ENCODE results near the gene ACTR2. TPM values are rescaled to one million over a fixed set of nuclear protein-coding genes. Genes with fewer than 3 reads are reported as not detected.

ACTR2 gene
- total RNA-seq, 1 donor from 2014 or later, result 218 TPM

DNA sequence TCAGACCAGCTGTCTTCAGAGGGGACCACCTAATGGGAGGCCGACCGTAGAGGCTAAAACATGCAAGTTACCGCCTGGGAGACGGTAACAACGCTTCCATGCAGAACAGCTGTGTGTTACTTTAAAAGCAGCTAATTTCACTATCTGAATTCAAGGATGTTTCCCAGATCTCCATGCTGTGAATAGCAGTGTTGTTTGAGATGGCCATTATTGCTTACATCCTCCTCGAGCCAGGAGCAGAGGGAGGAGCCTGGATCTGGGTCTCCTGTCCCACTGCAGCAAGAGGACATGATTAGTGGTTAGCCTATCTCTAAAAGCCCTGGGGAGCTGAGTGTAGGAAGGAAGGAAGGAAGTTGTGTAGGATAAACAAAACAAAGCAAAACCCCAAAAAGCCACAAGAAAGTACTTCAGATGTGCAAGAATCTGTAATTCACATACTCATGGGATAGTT, 50.9 kb downstream of the ACTR2 start:
- no peak for DNase-seq (ENCODE audit: low spot score)

DNA sequence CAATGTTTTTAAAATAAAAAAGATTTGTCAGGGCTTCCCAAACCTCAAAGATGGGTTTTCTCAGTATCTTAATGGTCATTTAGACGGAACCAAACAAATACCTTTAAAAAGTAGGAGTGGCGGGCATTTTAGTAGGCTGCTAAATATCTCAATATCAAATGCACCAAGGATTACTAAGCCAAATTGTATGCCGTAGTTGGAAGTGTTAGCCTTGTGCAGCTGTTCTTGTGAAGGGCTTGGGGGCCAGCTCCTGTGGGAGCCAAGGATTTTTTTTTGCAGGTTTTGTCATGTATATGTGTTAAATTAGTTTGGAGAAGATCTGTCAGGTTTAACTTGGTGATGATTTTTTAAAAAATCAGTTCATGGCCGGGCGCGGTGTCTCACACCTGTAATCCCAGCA, 52.1 kb downstream of the ACTR2 start:
- no peak for DNase-seq (ENCODE audit: low spot score)

DNA sequence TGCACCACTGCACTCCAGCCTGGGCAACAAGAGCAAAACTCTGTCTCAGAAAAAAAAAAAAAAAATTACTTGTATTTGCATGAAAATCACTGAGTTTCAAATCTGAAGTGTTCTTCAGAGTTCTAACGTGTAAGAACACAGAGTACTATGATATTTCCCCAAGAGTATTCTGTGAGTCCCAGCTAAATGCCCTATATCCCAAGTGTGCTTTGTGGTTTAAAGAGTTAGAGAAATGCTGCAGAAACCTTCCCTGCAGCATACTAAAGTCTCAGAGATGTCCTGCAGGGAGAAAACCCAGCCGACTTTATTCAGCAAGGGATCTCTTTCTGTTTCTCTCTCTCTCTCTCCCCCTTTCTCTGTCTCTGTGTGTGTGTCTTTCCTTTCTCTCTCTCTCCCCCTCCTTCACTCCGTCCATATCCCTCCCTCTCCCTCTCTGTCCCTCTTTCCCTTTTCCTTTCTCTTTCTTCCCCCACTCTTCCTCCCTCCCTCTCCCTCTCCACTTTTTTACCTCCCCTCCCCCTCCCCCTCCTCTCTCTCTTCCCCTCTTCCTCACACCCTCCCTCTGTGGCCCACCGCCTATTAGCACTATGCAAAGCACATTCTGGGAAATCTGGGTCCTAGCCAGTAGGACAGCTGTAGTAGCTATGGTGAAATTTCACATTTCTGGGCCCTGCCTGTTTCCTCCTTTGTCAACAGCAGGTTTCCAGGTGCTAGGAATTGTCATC, 54.2 kb downstream of the ACTR2 start:
- DNase-seq (ENCODE audit: low spot score), result no peak

DNA sequence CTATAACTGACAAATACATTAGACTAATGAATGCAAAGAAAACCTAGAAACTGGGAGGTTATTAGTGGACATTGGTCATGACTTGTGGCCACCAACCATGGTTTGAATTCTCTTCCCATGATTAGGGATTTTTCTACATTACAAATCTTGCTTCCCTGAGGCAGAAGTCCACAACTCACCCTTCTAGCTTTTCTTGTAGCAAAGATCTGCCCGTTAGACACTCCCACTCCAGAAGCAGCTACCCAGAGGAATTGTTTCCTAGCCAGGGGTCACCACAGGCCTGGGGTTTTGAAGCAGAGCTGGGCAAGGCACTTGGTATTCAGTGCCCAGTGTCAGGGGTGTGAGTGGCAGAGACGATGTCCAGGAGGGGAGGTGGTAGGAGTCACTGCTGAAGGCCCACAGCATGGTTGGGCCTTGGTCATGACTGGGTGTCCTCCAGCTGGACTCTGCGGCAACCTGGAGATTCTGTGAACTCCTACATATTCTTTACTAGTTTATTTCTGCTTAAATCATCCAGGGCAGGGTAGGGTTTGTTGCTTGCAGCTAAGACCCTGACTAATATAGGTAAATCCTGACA, 54.9 kb downstream of the ACTR2 start:
- no peak for DNase-seq (ENCODE audit: low spot score)

DNA sequence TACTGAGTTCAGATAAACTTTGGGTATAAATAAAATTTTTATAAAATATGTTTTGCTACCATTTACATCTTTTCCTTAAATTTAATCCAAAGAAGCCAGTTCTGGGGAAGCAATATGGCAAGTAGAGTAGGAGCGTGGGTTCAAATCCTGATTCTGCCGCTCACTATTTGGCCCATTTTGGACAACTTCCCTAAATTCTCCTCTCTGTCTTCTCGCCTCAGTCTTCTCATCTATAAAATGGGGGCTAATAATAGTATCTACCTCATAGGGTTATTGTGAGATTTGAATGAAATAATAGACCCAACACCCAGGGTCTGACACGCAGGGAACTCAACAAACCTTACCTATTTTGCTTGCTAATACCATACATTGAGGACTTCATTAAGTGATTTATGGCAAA, 59.7 kb downstream of the ACTR2 start:
- DNase-seq (ENCODE audit: low spot score), result no peak

DNA sequence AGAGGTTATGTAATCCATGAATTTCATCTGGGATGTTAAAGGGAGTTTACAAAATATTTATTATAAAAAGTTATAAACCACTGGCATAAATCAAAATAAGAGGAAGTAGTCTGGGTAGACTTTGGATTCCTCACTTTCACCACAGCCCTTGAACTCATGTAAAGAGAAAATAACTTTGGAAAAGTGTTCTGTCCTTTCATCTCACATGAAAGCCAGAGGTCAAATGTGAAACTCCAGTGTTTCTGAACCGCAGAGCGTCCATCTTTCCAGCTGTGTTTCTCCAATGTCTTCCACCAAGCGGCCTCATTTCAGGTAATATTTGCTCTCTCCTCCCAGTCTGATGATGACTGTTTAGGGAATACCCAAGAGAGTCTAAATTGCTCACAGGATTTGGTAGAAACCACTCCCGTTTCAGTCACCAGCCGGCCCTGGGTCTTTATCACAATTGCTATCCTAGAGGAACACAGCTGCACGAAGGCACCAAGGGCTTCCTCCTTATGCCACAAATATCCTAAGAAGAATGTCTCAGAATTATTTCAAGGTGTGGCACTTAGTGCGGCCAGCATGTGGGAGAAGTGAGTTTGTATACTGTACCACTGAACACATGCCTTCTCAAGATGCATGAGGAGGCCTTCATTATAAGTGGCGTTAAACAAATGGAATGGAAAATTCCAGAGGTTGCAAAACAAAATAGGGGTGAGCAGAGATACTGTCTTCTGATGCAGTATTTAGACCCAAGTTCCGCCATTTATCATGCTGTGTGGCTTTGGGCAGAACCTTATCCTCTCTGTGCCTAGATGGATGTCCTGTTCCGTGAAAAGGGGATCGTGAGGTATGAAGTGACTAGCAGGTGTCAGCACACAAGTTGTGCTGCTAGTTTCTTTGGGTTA, 63.8 kb downstream of the ACTR2 start:
- DNase-seq (ENCODE audit: low spot score), result no peak

DNA sequence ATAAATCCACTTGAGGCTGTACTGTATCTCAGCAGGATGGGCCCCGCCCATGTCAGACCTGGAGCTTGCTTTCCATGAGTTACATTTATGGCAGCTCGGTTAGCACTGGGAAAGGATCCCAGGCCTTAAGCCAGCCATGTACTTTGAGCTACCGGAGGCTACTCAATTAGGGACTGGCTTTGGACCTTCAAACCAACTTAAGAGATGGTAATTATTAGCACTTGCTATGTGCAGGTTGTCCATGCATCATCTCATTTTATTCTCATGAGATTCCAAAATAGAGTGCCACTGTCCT, 64.4 kb downstream of the ACTR2 start:
- DNase-seq (ENCODE audit: low spot score), result no peak

DNA sequence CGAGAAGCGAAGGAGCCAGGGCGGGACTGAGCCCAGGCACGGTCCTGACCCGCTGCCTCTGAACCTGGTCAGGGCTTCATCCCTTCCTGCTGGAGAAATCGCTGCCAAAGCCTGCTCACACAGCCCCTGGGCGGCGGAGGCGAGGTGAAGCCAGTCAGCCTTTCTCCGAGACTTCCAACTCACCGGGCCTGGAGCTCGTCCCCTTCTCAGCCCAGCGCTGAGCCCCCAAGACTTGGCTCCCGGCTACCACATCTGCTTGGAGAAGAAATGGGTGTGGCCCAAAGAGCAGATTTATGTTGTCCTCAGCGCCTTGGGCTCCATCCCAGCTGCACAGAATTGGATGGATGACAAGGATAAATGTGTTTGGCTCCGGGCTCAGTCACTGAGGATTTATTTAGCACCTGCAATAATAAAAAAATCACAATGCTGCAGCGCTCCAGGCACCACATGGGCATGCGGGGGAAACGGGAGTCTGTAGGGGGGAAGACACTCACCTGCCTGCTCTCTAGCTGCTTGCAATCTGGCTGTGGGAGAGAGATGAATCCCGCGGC, 64.9 kb downstream of the ACTR2 start:
- DNase-seq (ENCODE audit: low spot score), result no peak

DNA sequence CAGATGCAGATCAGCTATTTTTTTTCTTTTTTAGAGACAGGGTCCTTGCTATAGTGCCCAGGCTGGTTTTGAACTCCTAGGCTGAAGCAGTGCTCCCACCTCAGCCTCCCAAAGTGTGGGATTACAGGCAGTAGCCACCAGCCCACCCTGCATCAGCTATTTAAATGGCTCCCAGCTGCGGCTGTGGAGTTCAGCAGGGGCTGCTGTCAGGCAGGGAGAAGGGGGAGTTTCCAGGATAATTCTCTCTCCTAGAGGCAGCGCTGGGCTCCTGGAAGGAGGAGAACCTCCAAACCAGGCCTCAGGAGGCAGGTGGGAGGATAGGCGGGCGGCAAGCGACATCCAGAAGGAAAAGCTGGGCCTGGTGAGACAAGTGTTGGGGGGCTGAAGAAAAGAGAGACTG, 65.7 kb downstream of the ACTR2 start:
- DNase-seq (ENCODE audit: low spot score), result no peak

DNA sequence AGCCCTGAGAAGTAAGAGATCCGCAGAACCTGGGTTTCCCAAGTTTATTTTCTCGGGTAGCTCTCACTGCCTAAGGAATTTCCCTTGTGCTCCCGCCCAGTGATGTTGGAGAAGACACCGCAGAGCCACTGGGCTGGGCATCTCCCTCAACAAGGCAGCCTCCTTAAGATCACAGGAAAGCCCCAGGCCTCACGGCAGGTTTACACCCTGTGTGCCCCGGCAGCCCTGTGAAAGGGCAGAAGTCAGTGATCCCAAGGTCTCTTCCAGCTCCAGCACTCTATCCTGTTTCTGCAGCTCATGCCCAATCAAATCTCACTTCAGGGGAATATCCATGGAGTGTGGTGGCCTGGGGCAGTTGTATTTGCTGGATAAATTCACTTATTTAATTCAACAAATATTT, 66.5 kb downstream of the ACTR2 start:
- no peak for DNase-seq (ENCODE audit: low spot score)

DNA sequence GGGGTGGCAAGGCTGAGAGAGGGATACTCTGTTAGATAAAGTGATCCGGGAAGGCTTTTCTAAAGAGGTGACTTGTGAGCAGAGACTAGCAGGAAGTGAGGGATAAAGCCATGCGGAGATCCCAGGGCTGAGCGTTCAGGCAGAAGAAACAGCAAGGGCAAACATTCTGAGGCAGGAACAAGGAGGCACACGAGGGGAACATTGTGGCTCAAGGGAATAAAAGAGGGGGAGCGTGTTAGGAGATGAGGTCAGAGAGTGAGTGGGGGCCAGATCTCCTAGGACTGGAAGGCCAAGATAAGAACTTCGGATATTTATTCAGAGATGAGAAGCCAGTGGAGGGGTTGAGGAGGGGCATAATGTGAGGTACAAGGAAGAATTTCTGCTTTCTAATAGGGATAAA, 67.1 kb downstream of the ACTR2 start:
- no peak for DNase-seq (ENCODE audit: low spot score)

DNA sequence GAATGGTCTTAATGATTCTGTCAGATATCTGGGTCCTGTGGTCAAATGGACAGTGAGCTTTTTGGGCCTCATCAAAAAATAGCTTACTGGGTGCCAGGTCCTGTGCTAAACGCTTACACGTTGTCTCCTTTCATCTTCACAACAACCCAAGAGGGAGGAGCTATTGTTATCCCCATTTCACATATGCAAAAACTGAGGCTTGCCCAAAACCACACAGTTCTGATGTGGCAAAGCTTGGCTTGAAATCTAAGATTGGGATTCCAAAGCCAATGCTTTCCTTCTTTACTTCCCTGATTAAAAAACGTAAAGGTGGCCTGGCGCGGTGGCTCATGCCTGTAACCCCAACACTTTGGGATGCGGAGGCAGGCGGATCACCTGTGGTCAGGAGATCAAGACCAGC, 69.3 kb downstream of the ACTR2 start:
- no peak for DNase-seq (ENCODE audit: low spot score)

DNA sequence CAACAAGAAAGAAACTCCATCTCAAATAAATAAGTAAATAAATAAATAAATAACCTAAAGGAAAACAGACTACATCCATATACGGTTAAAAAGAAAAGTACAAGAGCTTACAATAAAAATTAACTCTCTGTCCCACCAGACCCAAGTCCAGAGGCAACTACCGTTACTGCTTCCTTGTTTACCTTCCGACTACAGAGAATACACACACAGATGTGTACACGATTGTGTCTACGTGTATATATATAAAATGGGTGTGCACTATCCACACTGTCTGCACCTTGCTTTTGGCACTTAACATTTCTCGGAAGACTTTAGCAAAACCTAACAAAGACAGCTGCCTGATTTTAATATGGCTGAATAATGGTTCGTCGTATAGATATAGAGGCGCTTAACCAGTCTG, 69.9 kb downstream of the ACTR2 start:
- no peak for DNase-seq (ENCODE audit: low spot score)

DNA sequence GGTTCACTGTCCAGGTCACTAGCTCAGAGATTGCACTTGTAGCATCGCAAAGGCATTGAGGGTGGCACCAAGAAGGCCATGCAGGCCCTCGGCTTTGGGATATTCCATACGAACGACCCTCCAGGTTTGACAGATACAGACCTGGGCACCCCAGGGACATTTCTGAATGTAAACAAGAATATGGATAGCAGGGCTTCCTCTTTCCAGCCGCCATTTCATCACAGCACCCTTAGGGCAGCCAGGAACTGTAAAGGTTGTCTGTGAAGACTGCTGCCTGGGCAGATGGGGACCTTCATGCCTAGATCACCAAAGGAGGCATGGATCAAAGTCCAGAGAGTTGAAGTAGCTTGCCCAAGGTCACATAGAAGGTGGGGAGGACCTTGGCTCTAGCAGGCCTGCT, 70.5 kb downstream of the ACTR2 start:
- DNase-seq (ENCODE audit: low spot score), result no peak

DNA sequence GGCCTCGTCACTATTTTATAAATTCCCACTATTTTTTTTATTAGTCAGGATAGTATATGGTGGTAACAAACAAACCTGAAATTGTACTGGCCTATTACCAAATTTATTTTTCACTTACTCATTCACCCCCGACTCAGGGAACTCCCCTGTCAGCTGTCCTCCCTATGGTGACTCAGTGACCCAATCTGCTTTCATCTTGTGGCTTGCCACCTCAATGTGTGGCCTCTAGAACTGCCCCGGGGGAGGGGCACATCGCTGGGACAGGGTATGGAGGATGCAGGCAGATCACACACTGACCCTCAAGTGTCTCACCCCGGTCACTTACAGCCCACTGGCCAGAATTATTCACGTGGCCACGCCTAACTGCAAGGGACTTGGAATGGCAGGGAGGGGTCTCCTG, 71.6 kb downstream of the ACTR2 start:
- DNase-seq (ENCODE audit: low spot score), result no peak

DNA sequence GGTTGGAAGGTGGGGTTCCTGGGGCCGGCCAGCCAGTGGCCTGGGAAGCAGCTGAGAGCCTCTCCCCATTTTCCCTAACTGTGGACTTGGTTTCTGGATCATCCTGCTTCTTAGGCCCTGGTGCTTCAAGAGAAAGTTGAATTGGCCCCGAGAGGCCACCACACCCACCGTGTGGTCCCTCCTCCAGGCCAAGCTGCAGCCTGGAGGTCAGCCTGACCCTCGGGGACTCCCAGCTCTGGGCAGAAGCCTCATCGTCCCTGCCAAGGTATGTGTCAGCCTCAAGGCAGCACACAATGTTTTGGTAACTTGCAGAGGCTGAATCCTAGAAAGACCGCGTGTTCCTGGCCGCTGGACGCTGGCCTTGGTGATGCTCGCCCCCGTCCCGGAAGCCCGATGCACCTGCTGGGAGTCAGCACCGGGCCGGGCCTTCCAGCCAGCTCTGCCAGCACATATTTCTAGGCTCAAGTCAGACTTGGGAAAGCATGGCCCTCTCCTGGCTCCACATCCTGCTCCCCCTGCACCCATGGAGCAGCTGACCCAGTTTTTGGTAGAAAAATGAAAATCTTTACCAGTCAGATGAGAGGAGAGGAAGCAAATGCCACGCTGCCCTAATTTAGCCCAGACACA, 72.6 kb downstream of the ACTR2 start:
- peak; percentile 58 for DNase-seq (ENCODE audit: low spot score)

DNA sequence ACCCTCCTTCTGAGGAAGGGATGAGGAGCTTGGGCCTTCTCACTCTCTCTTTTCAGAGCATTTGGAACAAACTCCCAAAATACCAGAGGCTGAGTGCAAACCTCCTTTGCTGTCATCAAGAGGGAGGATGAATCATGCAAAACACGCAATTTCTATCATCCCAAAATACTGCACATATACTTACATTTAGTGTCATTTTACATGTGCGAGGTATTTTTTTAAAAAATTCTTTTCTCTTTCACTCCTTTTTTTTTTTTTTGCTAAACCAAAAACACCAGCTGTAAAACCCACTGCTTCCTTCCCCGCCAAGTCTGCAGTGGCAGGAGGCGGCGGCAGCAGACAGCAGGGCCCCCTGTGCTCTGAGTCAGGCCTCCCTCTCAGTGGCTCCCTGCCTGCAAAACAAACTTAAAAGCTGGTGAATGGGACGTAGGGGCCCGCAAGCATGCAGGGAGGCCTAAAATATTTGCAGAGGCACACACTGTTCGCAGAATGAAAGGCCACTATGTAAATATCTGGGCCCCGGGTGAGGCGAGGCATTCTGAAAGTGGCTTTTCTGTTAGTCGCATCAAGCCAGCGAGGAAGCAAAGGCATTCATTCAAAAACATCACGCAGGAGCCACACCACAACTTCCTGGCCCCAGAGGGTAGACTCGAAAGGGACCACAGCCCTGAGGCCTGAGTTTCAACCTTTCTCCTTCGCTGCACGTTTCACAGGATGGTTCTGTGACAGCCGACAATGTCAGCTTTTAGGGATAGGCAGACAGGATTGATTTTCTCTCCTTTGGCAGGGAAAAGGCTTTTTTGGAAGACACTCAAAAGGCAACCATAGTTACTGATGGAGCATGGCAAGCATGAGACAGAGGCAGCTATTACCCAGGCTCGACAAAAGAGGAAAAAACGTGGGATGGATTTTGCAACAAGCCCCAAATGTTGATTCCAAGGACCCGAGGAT, 73.4 kb downstream of the ACTR2 start:
- no peak for DNase-seq (ENCODE audit: low spot score)

DNA sequence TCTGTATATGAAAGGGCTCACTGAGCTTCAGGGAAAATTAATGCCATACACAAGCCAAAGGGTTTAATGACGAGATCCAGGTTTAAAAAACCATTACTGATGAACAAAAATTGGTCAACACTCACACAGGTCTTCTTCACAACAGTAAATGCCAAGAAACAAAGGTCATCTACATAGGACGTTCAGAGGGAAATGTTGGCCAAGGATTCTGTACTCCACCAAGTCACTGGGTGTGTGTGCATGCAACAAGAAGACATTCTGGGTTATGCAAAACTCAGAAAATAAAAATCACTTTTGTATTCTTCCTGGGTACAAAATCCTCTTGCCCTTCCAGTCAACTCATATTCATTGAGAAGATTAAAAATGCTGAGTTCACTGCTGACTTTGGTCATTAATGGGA, 78.3 kb downstream of the ACTR2 start:
- DNase-seq (ENCODE audit: low spot score), result no peak

DNA sequence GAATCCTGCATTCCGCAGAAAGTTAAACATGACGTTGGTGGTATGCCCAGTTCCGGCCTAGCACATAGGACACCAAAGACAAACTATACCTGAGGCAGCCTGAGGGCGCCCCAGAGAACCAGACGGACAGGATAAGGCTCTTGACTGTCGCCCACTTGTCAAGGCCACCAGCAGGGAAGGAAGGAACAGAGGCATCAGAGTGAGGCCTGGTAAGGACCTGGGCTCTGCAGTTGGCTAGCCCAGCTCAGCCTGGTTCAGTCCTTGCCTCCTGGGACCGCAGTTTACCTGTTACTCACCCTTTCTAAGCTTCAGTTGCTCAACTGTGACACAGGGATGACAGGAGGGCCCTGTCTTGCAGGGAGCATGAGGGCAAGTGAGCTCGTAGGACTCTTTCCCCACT, 82.1 kb downstream of the ACTR2 start:
- peak; percentile 55 for DNase-seq (ENCODE audit: low spot score)

DNA sequence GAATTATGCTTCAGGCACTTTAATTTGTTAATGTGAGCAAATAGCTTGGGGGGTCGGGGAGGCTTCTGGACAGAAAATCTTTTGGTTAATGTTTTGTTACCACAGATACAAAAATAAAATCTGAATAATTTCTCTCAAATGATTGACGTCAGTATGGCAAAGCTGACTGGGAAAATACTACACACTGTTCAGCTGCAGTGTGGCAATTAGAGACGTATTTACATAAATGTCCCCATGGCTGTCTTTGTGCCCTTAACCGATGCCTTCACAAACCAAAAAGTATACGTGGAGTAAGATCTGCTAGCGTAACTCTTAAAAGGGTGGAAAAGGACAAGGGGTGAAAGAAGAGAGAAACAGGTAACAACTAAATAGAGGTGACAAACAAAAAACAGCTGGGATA, 83.4 kb downstream of the ACTR2 start:
- no peak for DNase-seq (ENCODE audit: low spot score)

DNA sequence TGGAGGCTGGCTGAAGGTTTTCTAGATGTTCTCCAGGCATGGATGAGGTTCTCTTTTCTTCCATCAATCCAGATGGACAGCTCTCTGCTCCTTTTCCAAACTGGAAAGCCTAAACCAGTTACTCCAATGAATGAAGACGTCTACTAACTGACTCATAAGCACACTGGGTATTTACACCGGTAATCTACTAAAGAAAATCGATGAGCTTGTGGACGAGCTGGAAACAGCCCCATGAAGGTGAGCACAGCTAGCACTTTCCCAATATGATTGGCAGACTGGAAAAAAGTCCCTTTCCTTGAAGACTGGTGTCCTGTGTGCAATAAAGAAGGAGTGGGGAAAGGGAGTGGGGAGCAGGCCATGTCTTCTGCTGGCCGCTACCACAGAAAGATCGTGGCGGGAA, 84.0 kb downstream of the ACTR2 start:
- no peak for DNase-seq (ENCODE audit: low spot score)
